HG03095 (cell line): ENCODE measurements around the gene ABCC8.

ENCODE experiments used
- ATAC-seq: cut with Tn5 transposase; IDR thresholded peaks from one replicate; pipeline ENCODE4 v1.9.1; 2021; ENCODE audit warnings: moderate library complexity; ENCODE audit not compliant: unreplicated experiment

The ABCC8 gene

DNA sequence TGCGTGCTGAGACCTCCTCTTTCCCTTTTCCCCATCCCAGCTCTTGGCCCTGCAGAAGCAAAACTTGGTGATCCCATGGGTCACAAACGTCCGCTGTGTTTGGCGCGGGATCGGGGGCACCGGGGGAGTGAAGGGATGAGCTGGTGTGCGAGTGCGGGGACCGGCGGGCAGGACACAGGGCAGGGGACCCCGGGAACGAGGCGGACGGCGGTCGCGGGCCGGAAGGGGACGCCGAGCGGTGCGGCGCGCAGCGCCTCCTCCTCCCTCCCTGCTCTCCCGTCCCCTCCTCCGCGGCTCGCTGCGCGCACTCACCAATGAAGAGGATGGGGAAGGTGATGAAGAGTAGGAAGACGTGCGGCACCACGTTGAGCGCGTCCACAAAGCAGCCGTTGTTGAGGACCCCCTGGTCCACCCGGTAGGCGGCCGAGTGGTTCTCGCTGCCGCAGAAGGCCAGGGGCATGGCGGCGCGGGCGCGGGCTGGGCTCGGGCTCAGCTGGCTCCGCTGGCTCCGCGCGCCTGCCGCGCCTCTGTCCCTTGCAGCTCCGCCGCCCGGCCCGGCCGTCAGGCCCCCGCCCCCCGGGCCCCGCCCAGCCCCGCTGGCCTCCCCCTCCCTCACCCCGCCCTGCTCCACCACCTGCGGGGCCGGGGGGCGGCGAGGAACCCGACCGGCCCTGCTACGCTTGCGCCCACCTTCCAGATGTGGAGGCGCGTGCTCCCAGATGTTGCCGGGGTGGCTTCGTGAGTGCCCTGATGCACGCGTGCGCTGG, at the start of gene ABCC8:
Gene ABCC8 (minus strand): TSS at position 529 of the 767 bp plus-strand sequence. CDS start 69 bp downstream, at position 460.
- no peak for ATAC-seq

DNA sequence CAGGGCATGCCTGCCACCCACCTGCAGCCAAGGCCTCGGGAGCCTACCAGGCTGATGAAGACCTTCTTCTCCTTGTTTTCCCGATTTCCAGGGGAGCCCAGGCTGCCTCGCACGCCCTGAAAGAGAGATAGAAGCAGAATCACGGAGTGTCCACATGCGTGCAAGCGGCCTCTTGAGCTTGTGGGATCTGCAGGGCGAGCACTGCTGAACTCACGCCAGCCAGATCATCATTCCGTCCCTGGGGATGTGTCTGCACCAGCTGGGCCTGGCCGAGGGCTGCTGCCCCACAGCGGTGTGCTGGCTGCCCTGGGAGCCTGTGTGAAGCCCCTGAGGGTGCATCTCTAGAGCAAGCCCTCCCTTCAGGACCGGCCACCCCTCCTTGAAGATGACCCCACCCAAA, 49.7 kb upstream of the ABCC8 start:
- ATAC-seq, result no peak

DNA sequence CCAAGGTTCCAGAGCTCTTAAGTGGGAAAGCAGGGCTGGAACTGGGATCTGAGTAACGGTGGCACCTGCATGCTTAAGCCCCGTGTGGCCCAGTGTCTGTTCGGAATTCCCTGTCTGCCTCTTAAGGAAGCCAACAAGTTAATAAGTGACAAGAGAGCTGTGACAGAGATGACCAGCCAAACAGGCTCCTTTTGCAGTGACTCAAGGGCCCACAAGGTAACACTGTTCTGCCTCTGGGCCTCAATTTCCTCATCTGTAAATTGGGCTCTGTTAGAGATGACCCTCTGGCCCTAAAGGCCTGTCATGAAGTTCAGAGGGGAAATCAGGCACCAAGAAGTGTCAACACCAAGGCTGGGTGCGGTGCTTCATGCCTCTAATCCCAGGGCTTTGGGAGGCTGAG, 48.9 kb upstream of the ABCC8 start:
- no peak for ATAC-seq

DNA sequence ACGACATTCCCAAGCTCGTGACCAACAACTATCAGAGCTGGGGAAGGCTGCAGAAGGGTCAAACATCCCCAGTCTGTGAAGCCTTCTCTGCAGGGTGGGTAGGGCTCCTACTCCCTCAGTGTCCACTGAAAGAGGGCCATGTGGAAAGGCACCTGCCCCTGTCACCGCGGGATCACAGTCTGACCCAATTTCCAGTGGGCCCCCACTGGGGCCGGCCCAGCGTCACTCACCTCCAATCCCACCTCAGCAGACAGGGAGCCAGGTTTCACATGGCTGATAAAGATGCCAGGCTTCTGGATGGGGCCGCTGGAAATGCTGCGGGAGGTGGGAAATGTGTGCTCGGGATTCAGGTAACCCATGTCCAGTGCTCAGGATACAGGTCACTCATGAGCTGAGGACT, 47.6 kb upstream of the ABCC8 start:
- ATAC-seq, result no peak

DNA sequence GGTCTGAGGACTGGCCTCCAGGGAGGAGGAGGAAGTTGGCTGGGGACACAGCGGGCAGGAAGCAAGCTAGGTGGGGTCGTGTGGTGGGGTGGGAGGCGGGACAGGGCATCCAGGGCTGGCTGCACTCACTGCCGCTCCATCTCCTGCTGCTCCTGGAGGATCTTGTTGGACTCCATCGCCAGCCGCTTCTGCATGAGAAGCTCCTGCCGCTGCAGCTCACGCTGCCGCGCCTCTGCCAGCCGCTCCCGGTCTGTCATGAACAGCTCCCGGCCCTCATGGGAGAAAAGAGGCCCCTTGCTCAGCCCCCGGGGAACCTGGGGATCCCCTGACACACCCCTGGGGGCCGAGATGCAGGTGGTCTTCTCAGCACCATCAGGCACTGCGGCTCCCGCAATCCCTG, 46.0 kb upstream of the ABCC8 start:
- ATAC-seq, result no peak

DNA sequence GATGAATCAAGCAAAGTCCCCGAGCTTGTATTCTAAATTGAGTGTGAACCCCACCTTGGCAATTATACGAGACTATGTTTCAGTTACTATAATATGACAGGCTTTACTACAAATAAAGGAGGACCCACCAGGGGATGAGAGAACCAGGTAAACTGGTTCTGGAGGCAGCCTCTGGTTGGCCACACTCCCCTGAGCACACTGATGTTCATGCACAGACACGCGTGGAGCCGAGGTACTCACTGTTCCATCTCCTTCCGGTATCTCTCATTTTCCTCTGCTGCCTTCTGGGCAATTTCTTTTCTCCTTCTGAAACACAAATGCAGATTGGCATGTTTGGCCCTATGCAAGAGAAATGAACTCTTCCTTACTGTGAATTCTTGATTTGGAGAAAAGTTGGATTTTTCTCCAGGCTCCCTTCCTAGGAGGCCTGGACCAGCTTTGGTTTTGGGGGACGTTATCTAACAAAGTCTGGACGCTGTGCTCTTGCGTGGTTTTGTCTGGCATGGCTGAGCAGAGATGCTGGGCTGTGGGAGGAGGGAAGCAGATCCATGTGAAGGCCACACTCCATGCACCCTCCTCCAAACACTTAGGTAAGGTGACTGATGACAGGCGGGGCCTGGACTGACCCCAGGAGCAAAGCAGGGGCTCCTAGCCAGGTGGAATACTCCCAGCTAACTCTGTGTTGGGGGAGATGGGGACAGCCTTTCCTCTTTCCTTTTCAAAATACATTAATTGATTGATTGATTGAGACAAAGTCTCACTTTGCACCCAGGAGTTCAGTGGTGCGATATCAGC, 44.7 kb upstream of the ABCC8 start:
- no peak for ATAC-seq

DNA sequence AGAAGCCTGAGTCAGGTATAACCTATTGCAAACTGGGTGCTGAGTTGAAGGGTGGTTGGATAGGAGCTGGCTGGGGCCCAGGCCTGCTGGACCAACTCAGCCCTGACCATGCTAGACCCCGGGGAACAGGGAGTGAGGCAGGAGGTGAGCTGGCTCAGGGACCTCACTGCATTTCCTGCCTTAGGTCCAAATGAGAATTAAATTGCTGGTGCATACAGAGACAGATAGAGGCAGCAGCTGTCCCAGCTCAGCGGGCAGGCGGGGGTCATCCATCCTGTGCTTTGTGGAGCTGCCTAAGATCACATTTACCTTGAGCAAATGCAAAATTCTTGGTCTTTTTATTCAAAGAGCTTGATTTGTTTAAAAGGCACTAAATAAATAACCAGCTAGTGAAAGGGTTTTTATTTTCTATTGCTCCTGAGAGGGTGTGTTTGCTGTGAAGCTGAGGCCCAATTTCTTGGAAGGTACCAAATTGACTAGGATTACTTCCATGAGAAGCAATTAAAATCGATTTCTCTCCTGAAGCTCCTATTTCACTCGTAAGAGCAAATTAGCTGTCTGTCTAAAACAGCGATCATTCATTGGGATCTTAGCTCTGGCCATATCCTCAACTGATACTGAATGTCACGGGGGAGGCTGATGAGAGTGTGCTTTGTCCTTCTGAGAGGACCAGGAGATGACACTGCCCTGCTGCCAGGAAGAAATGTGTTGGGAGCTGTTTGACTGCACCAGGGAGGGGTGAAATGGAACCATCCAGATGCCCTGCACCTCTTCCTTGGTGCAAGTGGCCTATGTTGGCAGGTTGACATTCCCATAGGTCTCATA, 42.6 kb upstream of the ABCC8 start:
- no peak for ATAC-seq

DNA sequence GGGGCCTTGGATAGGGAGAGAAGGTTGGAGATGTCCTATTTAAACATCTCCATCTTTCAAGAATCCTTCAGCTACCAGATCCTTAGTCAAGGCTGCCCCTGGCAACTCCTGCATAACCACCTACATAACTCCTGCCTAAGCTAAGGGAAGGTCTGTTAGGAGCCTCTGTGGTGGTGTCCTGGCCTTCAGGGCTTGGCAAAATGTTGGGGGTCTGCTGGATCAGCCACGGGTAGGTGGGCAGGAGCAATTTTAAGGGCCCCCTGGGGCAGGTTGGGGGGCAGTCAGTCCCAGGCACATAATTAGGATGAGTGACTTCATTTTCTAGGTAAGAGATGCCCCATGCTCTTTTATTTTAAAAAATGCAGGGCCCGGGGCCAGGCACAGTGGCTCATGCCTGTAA, 41.7 kb upstream of the ABCC8 start:
- no peak for ATAC-seq

DNA sequence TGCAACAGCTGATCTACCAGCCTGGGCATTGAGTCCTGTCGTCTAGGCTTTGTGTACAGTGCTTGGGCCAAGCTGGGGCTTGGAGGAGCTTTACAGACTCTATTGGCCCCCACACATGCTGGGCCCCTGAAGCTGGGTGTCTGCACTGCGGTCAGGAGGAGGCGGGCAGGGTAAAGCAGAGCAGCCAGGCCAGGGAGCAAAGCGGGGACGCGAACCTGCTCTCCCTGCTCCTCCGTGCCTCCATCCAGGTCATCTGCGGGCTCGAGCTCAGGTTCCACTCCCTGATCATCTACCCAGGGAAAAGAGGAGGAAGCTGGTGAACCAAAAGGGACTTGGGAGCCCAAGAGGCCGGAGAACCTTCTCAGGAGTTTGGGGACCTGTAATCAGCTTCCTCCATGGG, 40.5 kb upstream of the ABCC8 start:
- ATAC-seq, result no peak

DNA sequence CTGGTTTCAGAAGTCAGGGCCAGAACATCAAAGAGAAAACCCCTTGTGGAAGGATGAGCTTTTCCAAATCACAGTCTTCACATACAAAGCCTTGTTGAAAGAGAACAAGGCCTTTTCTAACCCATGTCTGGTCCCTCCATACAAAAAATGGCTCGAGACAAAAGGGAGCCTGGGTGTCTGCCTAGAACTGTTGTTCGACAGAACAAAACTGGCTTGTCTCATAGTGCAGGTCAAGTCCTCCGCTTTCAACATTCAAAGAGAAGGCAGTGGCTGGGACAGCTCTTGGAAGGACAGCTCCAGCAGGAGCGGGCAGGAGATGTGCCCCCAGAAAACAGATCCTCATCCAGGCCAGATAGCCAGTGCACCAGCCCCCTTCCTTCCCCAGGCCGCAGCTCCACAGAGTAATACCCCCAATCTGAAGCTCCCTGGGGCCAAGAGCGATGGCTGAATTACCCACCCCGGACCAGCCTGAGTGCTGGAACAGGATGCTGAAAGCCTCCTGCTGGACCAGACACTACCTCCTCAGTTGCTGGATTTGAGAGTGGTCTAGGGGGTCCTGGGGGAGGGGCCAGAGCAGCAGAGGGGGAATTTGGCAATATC, 40.0 kb upstream of the ABCC8 start:
- ATAC-seq, result no peak

DNA sequence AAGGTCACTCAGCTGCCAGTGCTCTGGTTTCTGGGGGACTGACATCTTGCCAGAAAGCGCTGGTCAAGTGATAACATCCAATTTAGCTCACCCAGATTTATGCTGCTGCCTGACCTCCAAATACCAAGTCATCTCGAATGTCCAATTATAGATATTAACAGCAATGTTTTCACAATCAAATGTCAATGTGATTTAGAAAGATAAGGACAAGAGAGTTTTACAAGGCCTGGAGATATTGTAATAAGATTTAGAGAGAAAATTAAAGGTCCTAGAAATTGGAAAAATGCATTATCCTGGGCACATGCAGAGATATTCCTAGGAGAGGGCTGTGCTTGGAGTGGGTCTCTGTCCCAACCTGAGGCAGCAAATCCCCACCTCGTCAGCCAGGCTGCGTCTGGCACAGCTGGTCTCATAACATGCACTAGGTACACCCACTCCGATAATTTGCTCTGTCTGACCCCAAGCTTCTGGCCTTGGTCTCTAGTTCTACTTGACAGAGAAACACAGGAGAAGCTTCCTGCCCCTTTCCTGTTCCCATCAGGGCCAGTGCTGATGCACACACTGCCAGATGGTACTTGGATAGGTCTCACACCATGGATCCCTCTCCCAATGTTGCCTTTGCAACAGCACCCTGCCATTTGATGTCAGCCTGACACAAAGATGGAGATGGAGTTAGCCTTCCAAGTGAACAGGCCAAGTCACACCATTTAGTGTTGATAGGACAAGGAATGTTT, 39.0 kb upstream of the ABCC8 start:
- ATAC-seq, result no peak

DNA sequence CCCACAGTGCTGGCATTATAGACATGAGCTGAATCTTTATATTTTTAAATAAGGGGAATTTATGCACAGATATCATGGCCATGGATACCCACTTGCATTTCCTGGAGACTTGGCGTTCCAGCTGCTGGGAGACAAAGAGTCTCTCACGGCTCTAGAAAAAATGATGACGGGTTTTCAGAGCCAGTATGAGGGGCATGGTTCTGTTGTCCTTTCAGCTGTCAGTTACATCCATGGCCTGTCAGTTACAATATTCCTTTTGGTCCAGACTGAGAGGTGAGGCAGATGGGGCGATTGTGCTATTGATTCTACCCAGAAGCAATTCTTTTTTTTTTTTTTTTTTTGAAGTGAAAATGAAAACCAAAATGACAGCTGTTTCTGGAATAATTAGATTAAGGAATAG, 37.8 kb upstream of the ABCC8 start:
- ATAC-seq, result no peak

DNA sequence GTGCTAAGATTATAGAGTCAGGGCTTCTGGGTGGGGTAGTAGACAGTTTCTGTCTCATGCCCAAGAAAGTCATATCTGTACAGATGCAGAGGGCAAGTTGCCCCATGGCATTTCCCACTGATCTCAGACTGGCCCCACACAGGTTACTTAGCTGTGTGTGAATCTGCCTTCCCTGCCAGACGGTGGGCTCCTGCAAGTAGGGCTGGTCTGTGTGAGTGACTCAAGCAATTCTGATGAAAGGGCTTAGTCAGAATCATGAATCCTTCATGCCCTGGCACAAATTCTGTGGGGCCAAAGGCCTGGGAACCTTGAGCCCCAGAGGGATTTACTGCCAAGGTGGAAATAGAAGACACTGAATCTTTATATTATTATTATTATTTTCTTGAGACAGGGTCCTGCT, 37.2 kb upstream of the ABCC8 start:
- no peak for ATAC-seq

DNA sequence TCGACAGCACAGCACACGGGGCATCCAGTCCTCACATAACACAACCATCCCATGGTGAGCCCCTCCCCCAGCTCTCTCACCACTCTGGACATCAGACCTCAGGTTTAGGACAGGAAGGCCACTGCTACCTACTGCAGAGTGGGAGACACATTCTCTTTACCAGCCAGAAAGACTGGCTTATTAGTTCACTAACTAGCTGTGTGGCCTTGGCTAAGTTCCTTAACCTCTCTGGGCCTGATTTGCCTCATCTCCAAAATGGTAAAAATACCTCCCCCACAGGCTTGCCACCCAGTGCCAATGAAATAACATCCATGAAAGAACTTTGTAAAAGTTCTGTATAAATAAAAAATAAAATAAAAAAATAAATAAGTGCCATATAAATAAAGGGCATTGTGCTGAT, 35.5 kb upstream of the ABCC8 start:
- ATAC-seq, result no peak

DNA sequence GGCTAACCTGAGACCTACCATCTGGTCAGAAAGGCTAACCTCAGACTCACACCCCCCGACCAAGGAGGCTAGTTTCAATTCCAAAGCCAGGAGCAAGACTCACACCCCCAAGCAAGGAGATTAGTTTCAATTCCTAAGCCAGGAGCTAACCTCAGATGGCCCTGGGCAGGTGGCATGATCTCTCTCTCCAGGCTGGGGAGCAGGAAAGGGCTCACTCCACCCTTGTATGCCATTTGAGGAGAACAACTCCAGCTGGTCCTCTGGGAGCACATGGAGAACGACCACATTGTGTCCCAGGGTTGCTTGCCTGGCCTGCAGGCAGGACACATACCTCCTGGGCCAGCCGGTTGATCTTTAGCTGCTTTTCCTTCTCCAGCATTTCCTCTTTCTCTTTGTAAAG, 34.9 kb upstream of the ABCC8 start:
- no peak for ATAC-seq

DNA sequence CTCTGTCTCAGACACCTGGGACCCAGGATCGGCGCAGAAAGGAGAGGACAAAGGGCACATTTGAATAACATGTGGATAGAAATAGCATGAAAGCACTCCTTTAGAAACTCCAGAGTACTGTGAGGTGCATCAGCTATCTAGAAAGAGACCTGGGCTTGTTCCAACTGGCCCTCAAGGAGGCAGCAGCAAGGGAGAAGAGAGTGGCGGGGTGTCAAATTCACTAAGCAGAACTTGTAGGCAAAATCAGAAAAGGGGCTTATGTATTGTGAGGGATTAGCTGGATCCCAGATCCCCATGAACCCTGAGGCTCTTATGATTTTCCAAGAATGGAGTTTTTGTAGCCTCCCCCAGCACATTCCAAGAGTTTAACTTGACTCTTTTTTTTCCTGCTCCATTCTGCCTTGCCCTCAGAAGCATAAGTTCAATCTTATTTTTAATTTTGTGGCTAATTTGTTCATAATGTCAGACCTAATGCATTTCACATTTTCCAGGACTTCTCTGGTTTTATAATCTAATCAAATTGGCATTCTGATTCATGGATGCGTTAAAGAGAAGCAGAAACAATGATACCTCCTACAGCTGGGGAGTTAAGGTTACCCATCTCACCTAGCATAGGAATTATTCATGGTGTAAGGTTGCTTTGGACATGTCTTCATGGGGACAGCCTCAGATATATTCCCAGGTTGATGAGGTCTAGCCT, 34.0 kb upstream of the ABCC8 start:
- ATAC-seq, result no peak

DNA sequence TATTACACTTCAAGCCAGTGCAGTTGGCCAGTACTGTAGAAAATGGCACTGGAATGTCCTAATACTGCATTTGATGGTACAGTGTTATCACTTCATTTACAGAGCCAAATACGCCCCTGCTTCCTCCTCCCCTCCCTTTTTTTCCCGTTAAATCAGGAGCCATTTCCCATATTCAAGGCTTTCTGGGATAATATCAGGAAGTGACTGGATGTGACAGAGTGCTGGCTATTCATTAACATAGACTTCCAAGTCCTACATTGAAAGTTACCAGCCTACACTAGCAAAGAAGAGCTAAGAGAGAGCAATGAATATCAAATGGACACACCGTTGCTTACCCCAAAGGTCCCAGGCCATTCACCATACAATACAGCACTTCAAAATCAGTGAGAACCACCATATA, 32.1 kb upstream of the ABCC8 start:
- no peak for ATAC-seq

DNA sequence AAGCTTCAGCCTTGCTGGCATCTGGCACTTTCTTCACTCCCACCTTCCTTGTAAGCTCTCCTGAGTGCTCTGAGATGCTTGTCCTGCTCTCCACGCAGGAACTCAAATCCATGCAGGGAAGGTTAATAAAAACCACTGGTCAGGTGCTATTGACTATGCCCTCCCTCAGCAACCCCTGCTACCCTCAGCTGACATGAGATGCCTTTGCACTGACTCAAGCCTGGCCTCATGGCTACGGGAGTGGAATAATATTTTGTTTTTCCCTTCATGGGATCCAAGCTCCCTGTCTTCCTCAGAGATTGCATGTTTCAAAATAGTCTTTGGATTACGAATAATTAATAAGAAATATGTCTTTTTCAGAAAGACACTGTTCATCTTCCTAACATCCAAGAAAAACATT, 31.7 kb upstream of the ABCC8 start:
- no peak for ATAC-seq

DNA sequence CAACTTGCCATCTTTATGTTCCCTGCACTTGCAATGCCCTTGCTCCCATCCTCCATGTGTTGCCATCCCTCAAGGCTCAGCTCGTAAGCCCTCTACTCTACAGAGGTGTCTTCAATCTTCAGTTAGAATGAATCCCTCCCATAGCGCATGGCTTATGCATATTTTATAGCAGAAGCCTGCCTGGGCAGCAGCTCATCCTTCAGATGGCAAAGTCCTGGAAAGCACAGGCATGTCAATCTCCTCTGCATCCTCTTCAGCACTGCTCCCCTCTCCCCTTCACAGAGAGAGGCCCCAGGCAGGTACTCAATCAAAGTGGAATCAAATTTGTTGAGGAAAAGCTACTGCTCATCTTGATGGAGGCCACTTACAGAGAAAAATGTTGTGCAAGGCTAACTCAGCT, 31.1 kb upstream of the ABCC8 start:
- ATAC-seq, result no peak

DNA sequence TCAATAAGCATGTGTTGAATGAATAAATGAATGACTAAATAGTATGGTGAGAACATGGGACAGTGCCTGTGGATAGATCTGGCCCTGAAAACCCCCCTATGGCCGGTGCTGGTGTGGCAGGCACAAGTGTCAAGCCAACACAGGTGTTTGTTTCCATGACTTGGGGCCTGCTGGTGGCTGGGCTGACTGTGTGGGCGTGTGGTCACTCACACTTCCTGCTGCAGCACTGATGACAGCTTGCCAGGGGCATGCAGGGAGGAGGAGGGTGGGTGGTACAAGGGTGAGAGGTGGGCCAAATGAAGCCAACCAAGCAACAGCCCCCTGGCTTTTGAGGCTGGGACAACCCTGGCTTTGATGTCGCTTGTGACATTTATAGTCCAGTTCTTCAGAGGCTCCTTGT, 30.3 kb upstream of the ABCC8 start:
- no peak for ATAC-seq
